Measurements from ENCODE around the gene PUM2.

DNA sequence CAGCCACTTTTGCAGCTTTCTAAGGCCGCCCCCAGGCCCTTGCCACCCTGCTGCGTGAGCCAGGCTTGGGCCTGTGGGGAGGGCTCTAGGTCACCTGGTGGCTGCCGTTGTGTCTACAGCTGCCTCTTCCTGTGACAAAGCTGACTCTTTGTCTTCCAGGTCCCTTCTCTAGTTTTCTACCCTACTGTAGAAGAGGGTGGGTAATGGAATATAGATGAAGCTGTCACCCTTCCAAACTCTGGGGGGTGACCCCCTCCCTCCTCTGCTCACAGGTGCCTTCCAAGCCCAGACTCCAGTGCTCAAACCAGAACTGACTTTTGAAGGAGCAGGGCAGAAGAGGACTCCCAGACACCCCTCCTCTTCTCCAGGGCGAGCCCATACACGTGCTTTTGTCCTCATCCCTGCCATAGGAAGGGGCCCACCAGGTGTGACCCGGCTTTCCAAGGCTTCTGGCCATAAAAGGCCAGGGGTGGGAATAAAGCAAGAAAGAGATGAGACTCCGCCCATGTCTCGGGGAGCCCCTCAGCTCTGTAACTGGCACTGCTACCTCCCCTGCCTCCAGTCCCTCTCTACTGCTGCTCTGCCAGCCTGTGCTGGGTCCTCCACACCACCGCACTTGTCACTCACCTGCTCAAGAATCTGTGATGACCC lies 107.8 kb downstream of the PUM2 start:
- TF ChIP-seq, protein P1, sequence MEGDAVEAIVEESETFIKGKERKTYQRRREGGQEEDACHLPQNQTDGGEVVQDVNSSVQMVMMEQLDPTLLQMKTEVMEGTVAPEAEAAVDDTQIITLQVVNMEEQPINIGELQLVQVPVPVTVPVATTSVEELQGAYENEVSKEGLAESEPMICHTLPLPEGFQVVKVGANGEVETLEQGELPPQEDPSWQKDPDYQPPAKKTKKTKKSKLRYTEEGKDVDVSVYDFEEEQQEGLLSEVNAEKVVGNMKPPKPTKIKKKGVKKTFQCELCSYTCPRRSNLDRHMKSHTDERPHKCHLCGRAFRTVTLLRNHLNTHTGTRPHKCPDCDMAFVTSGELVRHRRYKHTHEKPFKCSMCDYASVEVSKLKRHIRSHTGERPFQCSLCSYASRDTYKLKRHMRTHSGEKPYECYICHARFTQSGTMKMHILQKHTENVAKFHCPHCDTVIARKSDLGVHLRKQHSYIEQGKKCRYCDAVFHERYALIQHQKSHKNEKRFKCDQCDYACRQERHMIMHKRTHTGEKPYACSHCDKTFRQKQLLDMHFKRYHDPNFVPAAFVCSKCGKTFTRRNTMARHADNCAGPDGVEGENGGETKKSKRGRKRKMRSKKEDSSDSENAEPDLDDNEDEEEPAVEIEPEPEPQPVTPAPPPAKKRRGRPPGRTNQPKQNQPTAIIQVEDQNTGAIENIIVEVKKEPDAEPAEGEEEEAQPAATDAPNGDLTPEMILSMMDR (IDR thresholded peaks at IDR 0.05): no peak
- TF ChIP-seq POLR2A (IDR thresholded peaks at IDR 0.05): no peak
